DMS114 treated with DMSO at 0.1 percent for 48 hours (cell line): ENCODE data around the gene SVBP.
A peak's percentile ranks its signal among the peaks of the same experiment; 100 is the strongest.
"Not testable (repeated sequence)": the region's sequence is repeated elsewhere in the genome, so short reads cannot be mapped to it uniquely, and the experiment has no call there.

Experiments used
- DNase-seq: peaks from one replicate; lab custom pipeline; 2025; ENCODE audit not compliant: unreplicated experiment; lab: John Stamatoyannopoulos, UW

SVBP gene, protein sequence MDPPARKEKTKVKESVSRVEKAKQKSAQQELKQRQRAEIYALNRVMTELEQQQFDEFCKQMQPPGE

GRCh38 chr1:42816585-42817439 lies at the start of gene SVBP, which contains the start of gene ERMAP:
Gene SVBP (minus strand): TSS chr1:42817397. CDS start chr1:42816544, 853 bp downstream.
Gene ERMAP (plus strand): TSS chr1:42817122. CDS start chr1:42830449, 13,327 bp downstream.
- peak; percentile 79 for DNase-seq

DNA sequence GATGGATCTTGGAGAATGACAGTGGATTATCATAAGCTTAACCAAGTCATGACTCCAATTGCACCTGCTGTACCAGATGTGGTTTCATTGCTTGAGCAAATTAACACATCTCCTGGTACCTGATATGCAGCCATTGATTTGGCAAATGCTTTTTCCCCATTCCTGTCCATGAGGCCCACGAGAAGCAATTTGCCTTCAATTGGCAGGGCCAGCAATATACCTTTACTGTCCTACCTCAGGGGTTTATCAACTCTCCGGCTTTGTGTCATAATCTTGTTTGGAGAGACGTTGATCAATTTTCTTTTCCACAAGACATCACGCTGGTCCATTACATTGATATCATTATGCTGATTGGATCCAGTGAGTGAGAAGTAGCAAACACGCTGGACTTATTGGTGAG lies 49.4 kb upstream of the SVBP start:
- DNase-seq, result no peak

GRCh38 chr1:42861014-42861399 lies 43.8 kb upstream of the SVBP start:
- DNase-seq, result no peak

DNA sequence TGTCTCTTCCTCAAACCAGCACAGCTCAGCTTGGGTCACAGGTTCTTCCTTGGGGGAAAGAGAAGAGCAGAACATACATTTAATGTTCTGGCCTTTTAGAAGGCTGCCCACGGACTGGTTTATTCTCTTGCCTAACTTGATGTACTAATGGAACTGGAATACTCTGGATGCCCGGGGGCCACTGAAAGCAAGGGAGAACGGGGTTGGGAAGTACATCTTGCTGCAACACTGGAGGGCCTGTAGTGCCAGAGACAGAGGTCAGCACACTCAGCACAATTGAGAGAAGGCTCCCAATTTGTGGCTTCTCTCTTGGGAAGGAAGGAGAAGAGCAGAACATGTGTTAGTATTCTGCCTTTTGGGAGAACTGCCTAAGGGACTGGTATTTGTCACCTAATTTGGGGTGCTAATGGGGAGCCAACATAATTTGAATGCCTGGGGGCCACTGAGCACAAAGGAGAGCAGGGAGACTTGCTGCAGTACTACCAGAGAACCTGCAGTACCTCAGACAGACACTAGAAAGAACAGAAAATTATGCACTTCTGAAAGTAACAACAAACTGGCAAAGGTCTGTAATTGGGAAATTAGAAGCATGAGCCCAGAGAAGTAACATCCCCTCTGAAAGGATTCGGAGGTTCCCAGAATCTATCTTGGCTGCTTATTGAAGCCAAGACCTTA lies 43.3 kb upstream of the SVBP start:
- no peak for DNase-seq

DNA sequence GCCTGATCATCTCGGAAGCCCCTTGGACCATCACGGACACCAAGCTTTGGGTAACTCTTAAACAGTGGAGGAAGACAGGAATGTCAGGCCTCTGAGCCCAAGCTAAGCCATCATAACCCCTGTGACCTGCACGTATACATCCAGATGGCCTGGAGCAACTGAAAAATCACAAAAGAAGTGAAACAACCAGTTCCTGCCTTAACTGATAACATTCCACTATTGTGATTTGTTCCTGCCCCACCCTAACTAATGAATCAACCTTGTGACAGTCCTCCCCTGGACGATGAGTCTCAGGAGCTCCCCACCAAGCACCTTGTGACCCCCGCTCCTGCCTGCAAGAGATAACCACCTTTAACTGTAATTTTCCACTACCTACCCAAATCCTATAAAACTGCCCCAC lies 42.2 kb upstream of the SVBP start:
- DNase-seq, result not testable (repeated sequence)

GRCh38 chr1:42856554-42856953 lies 39.4 kb upstream of the SVBP start:
- not testable (repeated sequence) for DNase-seq

DNA sequence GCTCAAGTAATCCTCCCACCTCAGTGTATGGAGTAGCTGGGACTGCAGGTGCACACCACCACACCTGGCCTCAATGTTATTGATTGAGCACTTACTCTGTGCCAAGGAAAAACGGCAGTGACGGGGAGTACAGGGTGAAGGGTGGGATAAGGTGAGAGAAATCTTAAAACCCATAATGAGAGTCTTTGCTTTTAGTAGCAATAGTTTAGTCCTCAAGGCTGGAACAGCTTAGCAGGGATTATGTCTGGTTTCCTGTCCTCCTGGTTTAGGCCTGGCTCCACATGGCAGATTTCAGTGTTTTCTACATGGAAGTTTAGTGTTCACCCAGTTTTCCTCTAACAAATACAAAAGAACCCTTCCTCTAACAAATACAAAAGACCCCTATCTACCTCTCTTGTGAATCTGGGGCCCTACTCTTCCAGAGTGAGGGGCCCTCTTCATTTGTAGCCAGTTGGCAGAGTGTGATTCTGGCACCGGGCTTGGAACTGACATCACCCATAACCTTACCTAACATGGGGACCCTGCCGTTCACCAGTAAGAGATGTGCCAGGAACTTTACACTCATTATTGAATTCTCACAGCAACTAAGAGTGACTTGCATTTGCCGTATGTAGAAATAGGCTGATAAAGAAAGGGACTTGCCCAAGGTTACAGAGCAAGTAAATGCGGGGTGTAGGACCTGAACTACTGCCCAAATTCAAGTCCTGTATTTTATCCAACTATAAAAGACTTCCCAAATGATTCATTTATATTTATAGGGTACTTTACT lies 36.1 kb upstream of the SVBP start:
- DNase-seq, result no peak

- DNase-seq, result no peak
Observed at GRCh38 chr1:42852608-42852980, 35.4 kb upstream of the SVBP start.

GRCh38 chr1:42851960-42852607 lies 34.9 kb upstream of the SVBP start:
- DNase-seq, result no peak

- no peak for DNase-seq
Observed at GRCh38 chr1:42851420-42851819, 34.2 kb upstream of the SVBP start.

- DNase-seq, result no peak
Observed at GRCh38 chr1:42849944-42850343, 32.7 kb upstream of the SVBP start.

- no peak for DNase-seq
Observed at GRCh38 chr1:42848823-42849537, 31.8 kb upstream of the SVBP start.

DNA sequence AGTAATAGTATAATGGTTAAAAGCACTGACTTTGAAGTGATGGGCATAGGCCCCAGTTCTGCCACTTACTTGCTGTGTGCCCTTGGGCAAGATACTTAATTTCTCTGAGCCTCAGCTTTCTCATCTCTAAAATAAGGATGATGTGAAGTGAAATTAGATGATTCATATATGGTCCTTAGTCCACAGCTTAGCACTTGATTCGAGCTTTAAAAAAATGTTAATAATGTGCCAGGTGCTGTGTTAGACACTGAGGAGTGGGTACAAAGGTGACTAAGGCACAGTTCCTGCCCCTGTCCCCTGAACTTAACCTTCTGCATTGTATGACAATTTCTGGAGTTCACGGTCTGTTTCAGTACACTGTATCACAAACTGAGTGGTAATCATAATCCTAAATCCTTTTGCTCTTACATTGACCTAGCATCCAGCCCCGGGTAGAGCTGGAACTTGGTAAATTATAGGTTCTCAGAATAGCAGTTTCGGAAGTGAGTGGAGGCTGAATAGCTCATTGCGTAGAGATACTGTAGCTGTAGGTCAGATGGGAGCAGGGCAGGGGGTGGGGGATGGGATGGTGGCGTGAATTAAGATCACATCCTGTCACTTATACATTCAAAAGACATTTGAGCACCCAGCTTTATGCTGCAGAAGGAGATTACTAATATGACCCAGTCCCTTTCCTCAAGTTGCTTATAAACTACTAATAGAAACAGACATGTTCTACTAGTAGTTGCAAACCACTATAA lies 30.7 kb upstream of the SVBP start:
- no peak for DNase-seq

- no peak for DNase-seq
Observed at GRCh38 chr1:42847111-42847595, 30.0 kb upstream of the SVBP start.

GRCh38 chr1:42846257-42847110 lies 29.3 kb upstream of the SVBP start, which contains the start of gene ZNF691:
Gene ZNF691 (plus strand): TSS chr1:42846613. CDS start chr1:42849659, 3,046 bp downstream.
- peak; percentile 99 for DNase-seq

GRCh38 chr1:42845866-42846256 lies 28.7 kb upstream of the SVBP start:
- no peak for DNase-seq

DNA sequence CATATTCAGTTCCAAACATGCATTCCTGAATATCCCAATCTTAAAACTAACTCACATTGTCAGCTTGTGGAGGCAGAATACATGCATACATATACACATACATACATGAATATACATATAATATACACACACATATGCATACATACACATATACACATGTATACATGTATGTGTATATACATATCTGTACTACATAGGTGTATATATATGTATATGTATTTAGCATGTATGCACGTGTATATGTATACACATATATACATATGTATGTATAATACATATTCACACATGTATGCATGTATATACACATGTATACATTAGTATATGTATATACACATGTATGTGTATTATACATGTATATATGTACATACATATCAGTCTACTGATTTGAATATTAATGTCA lies 28.0 kb upstream of the SVBP start:
- no peak for DNase-seq

DNA sequence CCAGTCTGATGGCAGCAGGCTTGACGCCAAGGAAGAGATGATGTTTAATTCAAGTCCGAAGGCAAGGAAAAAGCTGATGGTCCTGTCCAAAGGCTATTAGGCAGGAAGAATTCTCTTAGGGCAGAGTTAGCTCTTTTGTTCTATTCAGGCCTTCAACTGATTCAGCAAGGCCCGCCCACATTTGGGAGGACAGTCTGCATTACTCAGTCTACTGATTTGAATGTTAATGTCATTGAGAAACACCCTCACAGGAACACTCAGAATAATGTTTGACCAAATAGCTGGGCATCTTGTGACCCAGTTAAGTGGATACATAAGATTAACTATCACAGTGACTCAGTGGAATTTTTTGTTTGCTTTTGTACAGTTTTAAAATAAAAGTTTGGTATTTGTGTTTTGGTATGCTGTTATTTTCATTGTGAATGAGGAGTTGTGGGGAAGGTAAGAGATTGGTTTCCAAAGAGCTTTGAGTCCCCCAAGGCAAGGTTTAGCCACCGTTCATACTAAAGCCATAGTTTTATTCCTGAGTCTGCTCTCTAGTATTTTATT lies 27.5 kb upstream of the SVBP start:
- DNase-seq, result no peak
